GM18909 (cell line): ENCODE measurements around the gene BLTP3A.
"Not testable (repeated sequence)": the region's sequence is repeated elsewhere in the genome, so short reads cannot be mapped to it uniquely, and the experiment has no call there.

Experiments
- ATAC-seq: cut with Tn5 transposase; IDR thresholded peaks from one replicate; pipeline ENCODE4 v1.9.1; 2021; ENCODE audit warnings: mild to moderate bottlenecking; ENCODE audit not compliant: unreplicated experiment, poor library complexity

The BLTP3A gene

DNA sequence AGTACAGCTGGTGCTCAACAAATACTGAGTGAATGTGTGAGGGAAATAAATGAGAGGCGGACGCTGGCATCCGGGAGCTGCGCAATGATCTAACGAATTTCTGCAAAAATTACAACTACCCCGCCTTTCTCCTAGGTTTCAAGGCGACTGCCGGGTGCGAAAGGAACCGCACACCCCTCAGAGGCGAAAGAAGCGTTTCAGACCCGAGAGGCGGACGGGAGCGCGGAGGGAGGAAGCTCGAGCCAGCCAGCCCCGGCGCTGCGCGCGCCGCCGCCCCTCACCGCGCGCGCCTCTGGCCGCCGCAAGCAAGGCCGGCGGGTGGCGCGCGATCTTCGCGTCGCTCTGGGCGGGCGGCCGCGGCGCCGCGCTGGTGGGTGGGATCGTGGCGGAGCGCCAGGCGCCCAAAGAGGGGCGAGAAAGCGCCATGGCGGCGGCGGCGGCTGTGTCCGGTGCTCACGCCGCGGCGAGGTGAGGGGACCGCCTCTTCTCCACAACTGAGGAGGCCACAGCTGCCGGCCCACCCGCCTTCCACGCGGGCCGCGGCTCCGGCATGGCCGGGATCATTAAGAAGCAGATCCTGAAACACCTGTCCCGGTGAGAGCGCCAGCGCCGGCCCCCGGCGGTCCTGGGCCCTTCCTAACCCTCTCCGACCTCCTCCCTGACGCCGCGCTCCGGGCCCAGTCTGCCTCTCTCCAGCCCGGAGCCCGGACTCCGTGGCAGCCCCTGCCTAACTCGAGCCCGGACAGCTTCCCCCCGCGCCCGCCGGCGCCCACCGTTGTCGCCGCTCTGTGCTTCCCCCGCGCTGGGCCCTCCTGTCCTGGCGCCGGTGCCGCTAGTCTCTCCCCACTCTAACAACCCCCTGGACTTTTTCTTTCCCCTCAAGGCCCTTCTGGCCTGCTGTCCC is at the start of gene BLTP3A:
Gene BLTP3A, plus strand, starts transcription at position 383 of the 904 bp plus-strand sequence. Its CDS starts 168 bp downstream, at position 551.
- peak; percentile 88 for ATAC-seq

GRCh38 chr6:34742094-34742493 is 49.8 kb upstream of the BLTP3A start:
- ATAC-seq: no peak

DNA sequence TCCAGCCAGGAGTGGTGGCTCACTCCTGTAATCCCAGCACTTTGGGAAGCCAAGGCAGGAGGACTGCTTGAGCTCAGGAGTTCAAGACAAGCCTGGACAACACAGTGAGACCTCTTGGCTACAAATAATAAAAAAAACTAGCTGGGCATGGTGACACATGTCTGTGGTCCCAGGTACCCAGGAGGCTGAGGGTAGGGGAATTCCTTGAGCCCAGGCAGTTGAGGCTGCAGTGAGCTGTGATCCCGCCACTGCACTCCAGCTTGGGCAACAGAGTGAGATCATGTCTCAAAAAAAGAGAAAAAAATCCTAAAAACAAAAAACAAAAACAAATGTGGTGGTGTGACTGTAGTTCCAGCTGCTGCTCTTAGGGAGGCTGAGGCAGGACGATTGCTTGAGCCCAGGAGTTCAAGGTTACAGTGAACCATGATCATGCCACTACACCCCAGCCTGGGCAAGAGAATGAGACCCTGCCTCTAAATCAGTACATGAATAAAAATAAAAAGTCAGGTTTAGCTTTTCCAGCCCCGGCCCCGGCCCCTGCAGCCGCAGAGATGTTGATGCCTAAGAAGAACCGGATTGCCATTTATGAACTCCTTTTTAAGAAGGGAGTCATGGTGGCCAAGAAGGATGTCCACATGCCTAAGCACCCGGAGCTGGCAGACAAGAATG is 48.1 kb upstream of the BLTP3A start:
- no peak for ATAC-seq

GRCh38 chr6:34744294-34744647 is 47.6 kb upstream of the BLTP3A start:
- ATAC-seq: not testable (repeated sequence)

DNA sequence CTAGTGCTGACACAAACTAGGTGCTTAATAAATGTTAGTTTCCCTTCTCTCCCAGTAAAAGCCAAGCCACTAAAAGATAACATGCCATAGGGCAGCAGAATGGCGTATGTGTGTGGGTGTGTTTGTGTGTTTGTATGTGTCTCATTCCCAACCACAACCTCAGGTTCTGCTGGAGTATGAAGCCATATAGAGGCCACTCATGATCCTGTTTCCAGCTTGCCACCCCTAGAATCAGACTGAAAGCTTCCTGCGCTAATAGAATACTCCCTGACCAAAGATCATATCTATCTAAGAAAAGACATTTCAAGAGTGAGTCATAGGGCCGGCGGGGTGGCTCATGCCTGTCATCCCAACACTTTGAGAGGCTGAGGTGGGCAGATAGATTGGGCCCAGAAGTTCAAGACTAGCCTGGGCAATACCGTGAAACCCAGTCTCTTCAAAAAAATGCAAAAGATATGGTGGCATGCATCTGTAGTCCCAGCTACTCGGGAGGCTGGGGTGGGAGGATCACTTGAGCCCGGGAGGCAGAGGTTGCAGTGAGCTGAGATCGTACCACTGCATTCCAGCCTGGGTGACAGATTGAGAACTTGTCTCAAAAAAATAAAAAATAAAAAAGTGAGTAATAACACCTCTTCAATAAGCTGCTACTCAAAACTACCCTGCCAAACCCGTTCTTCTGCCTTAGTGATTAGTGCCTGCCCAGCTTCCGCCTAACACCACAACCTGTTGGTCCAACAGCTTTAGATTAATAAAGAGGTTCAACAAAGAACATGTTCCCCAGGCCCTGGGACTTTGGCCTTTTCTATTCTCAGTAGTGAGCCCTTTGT is 46.4 kb upstream of the BLTP3A start:
- no peak for ATAC-seq

DNA sequence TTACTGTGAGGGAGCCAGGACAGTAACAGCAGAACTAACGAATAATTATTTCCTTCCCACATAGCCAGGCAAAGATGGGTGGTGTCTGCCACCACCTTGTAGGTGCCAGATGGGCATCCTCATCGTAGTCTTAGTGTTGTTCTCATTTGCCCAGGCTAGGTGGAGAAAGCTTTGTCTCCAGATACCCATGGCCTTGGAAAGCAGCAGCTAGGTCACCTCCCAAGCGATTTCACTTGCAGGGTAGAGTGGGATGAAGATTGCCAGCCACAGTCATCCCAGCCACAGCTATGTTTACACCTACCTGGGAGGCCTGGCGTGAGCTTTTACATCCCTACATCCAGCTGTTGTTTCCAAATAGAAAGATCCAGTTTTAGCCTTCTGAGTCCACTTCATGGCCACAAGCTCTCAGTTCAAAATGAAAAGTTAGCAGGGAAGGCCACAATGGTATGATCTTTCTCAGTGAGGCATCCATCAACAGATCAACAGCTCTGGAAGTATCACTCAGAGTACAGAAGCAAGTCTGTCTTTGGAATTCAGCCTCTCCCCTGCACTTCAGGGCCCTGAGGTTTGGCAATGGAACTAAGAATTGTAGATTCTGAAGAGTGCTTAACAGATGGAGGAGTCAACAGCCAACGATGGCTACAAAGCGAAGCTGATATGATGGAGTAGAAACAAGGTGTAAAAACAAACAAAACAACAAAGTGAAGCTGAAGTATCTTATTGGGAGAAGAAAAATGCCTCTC is 45.6 kb upstream of the BLTP3A start:
- no peak for ATAC-seq

DNA sequence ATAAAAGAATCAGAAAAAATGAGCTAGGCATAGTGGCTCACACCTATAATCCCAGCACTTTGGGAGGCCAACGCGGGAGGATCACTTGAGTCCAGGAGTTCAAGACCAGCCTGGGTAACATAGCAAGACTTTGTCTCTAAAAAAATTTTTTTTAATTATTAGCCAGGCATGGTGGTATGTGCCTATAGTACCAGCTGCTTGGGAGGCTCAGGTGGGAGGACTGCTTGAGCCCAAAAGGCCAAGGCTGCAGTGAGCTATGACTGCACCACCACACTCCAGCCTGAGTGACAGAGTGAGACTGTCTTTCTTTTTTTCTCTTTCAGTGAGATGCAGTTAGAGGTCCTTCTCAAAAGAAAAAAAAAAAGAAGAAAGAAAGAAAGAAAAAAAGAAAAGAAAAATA is 43.1 kb upstream of the BLTP3A start:
- no peak for ATAC-seq

DNA sequence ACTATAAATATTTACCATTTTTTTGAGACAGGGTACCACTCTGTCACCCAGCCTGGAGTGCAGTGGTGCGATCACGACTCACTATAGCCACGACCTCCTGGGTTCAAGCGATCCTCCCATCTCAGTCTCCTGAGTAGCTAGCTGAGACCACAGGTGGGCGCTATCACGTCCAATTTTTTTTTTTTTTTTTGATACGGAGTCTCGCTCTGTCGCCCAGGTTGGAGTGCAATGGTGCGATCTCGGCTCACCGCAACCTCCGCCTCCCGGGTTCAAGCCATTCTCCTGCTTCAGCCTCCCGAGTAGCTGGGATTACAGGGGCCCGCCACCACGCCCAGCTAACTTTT is 35.4 kb upstream of the BLTP3A start:
- ATAC-seq: not testable (repeated sequence)

GRCh38 chr6:34757687-34758274 is 34.1 kb upstream of the BLTP3A start:
- no peak for ATAC-seq

DNA sequence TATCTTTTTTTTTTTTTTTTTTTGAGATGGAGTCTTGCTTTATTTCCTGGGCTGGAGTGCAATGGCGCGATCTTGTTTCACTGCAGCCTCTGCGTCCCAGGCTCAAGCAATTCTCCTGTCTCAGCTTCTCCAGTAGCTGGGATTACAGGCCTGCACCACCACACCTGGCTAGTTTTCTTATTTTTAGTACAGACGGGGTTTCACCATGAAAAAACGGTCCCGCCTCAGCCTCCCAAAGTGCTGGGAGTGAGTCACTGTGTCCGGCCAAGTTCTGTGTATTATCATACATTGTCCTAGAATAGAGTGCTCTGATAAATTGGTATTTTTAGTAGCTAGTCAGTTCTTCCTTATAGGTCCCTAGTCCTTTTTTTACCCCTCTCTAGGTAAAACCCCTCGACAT is 31.8 kb upstream of the BLTP3A start:
- no peak for ATAC-seq

DNA sequence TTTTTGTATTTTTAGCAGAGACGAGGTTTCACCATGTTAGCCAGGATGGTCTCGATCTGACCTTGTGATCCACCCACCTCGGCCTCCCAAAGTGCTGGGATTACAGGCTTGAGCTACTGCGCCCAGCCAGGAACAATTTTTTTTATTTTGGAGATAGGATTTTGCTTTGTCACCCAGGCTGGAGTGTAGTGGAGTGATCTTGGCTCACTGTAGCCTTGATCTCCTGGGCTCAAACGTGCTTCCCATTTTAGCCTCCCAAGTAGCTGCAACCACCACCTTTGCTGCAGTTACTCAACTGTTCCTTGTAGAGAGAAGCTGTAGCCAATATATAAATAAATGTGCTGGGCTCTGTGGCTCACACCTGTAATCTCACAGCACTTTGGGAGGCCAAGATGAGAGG is 30.2 kb upstream of the BLTP3A start:
- ATAC-seq: not testable (repeated sequence)

GRCh38 chr6:34768148-34768547 is 23.7 kb upstream of the BLTP3A start:
- no peak for ATAC-seq

DNA sequence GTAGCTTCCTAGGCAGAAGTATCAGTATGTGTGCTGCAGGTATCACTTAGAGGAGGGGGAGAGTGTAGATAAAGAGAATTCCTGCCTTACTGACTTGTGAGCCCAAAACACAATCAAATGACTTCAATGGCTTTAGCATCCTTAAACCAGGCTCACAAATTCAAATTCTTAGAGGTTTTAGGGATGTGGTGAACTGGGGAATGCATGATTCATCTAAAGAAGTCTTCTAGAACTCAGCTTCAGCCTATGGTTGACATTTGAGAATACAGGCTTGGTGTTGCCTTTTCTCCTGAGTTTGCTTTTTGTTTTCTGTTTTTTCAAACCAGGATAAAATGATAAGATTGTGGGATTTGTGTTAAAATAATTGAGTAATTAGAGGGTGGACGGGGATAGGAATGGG is 20.2 kb upstream of the BLTP3A start:
- ATAC-seq: no peak

GRCh38 chr6:34772940-34773339 is 18.9 kb upstream of the BLTP3A start:
- no peak for ATAC-seq

DNA sequence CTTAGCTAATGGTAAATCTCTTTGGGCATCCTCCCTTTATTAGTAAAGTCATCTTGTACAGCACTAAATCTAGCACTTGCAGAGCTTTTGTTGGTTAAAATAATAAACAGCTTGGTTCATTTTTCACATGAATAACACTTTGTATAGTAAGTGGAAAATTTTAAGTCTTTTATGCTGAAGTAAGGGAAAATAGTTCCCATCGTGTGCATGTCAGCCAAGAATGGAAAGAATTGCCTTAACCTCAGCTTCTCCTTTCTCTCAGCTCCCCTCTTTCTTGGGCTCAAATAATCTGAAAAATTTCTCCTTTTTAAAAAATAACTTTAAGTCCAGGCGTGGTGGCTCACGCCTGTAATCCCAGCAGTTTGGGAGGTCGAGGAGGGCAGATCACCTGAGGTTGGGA is 18.0 kb upstream of the BLTP3A start:
- ATAC-seq: no peak

DNA sequence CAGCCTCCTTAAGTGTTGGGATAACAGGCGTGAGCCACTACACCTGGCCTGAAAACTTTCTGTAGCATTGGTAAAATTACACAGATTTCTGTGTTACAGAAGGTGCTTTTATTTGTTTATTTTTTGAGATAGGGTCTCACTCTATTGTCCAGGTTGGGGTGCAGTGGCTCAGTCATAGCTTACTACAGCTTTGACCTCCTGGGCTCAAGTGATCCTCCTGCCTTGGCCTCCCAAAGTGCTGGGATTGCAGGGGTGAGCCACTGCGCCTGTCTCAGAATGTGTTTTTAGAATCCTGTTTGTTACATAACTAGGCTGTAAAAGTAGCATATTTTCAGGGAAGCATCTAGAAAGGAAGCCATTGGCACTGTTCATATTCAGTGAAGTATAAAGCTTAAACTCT is 16.9 kb upstream of the BLTP3A start:
- ATAC-seq: no peak

GRCh38 chr6:34785375-34785774 is 6.5 kb upstream of the BLTP3A start:
- ATAC-seq: not testable (repeated sequence)

DNA sequence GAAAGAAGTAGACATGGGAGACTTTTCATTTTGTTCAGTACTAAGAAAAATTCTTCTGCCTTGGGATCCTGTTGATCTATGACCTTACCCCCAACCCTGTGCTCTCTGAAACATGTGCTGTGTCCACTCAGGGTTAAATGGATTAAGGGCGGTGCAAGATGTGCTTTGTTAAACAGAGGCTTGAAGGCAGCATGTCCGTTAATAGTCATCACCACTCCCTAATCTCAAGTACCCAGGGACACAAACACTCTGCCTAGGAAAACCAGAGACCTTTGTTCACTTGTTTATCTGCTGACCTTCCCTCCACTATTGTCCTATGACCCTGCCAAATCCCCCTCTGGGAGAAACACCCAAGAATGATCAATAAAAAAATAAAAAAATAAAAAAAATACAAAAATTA is 4.7 kb upstream of the BLTP3A start:
- ATAC-seq: not testable (repeated sequence)

- no peak for ATAC-seq
Observed at GRCh38 chr6:34788111-34788510, 3.8 kb upstream of the BLTP3A start.

DNA sequence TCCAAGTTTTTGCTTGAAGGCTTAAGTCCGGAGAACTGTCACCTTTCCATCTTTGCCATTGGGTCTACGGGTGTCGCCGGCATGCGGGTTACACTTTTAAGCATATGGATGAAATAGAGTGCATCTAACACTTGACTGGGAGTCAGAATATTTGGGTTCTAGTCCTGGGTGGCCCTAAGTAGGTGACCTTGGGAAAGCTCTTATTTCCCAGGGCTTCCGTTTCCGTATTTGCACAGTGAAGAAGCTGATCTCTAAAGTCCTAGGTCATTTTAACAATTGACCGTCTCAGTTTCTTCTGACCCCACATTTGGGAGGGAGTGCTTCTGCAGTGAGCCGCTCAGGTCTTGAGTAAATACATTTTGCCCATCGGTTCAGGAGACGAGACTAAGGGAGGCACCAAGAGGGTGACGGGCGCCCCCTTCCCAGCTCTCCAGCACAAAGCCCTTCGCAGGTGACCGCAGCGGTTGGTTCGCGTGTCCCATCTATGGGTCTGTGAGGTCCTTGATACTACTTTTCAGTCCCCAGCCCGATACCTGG is 651 bp upstream of the BLTP3A start:
- peak; percentile 39 for ATAC-seq
